ENCODE data around the gene KCNJ12.
"Not testable (repeated sequence)": the region's sequence is repeated elsewhere in the genome, so short reads cannot be mapped to it uniquely, and the experiment has no call there.

DNA sequence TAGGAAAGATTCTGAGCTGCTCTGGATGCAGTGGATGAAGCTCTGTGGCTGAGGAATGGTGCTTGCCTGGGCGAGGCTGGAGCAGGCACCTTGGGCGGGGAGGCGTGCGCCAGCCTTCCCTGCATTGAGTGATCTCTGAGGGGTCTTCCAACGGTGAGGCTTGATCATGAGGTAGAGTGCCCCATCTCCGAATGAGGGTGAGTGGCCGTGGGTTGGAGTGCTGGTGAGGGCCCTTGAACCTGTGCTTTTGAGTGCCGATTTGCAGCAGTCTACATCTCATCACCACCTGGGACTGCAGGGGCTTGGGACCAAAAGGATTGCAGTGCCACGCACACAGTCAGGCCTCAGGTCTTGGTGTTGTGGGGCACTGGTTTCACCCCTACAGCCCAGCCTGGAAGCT lies 34.2 kb downstream of the KCNJ12 start:
- TF ChIP-seq POLR2A, CTCF, EP300 (IDR thresholded peaks at IDR 0.05): not testable (repeated sequence)
